Spleen (tissue), 7 donors: ENCODE measurements around the gene GDPD3.

Source experiments
- CTCF ChIP-seq, 11 experiments: fragments of 200-600 bp in 7 of 11; fragments of 450-650 bp in 4 of 11; sonication (generic) in 4 of 11; IDR thresholded peaks in 8 of 11; conservative IDR thresholded peaks in 3 of 11; 1 replicate in 7 of 11; 2 replicates in 4 of 11; pipeline versions ENCODE4 v1.4.0 to v1.8.0; 2016 to 2021; ENCODE audit warnings: antibody characterized with exemption in 11 of 11, inconsistent platforms in 4 of 11, mild to moderate bottlenecking in 1 of 11
- POLR2A ChIP-seq, 3 donors: fragments of 450-650 bp; IDR thresholded peaks; one replicate each; pipeline ENCODE4 v1.5.1; 2017; ENCODE audit warnings: antibody characterized with exemption in 3 of 3, mild to moderate bottlenecking in 1 of 3
- donor health status: DM: no; HTN: no; CAD: no; lungs with moderate emphysema.
- donor health status: DM: no; HTN: no; CAD: no.
- donor health status: DM: no; HTN: no; CAD: no.

DNA sequence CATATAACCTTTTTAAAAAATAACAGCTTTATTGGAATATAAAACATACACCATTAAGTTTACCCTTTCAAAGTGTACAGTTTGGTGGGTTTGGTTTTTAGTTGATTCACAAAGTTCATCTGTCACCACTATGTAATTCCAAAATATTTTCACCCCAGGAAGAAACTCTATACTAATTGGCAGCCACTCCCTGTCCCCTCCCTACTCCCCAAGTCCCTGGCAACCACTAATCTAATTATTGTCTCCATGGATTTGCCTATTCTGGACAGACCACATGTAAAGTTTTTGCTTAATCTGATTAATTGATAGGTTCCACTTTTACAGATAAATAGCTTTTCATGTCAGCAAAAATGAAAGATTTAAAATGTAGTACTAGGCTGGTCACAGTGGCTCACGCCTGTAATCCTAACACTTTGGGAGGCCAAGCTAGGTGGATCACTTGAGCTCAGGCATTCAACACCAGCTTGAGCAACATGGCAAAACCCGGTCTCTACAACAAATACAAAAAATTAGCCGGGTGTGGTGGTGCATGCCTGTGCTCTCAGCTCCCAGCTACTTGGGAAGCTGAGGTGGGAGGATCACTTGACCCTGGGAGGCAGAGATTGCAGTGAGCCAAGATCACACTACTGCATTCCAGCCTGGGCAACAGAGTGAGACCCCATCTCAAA lies 34.6 kb upstream of the GDPD3 start:
- TF ChIP-seq POLR2A (IDR thresholded peaks at IDR 0.05) (no peak), CTCF (IDR thresholded peaks at IDR 0.05 in 8 of 11, conservative IDR thresholded peaks at IDR 0.05 in 3 of 11) (no peak)
